GM08714 (cell line): ENCODE data around the gene PCBP4.

Source experiments
- H3K4me3 ChIP-seq: fragments of 200-500 bp; sonication (Bioruptor generic); 2 replicates; pipeline ENCODE4 v1.5.1; 2014; ENCODE audit warnings: mild to moderate bottlenecking, low read length, inconsistent platforms
- ZNF274 ChIP-seq: IDR thresholded peaks from 2 replicates; pipeline ENCODE4 v1.6.1; 2012; ENCODE audit warnings: mild to moderate bottlenecking, low read depth, low read length

Gene PCBP4

GRCh38 chr3:51985063-51985462 lies 17.8 kb upstream of the PCBP4 start:
- no peak for TF ChIP-seq ZNF274
- H3K4me3 ChIP-seq, result no peak overlapping the region

- no peak overlapping the region for H3K4me3 ChIP-seq
- no peak for TF ChIP-seq ZNF274
Measured at GRCh38 chr3:51984269-51984647, 17.0 kb upstream of the PCBP4 start.

GRCh38 chr3:51983578-51984268 lies 16.5 kb upstream of the PCBP4 start:
- no peak for TF ChIP-seq ZNF274
- H3K4me3 ChIP-seq, result peak overlapping the region; percentile 68; the same call in 1 of the 2 replicates

- H3K4me3 ChIP-seq, result peak within 1 kb of the TSS; percentile 68; the same call in 1 of the 2 replicates
- TF ChIP-seq ZNF274, result no peak
Measured at GRCh38 chr3:51982838-51983577, 15.8 kb upstream of the PCBP4 start, which contains the start of gene ACY1. TSS of gene ACY1 (plus strand) at chr3:51983535. CDS start at chr3:51984065, 530 bp downstream.

GRCh38 chr3:51982352-51982837 lies 15.1 kb upstream of the PCBP4 start:
- H3K4me3 ChIP-seq, result peak overlapping the region; percentile 68; the same call in 1 of the 2 replicates
- no peak for TF ChIP-seq ZNF274

- H3K4me3 ChIP-seq, result no peak overlapping the region
- TF ChIP-seq ZNF274, result no peak
Measured at GRCh38 chr3:51980253-51980652, 13.0 kb upstream of the PCBP4 start.

- no peak overlapping the region for H3K4me3 ChIP-seq
- TF ChIP-seq ZNF274, result no peak
Measured at GRCh38 chr3:51978143-51978502, 10.9 kb upstream of the PCBP4 start.

GRCh38 chr3:51977446-51978142 lies 10.3 kb upstream of the PCBP4 start:
- H3K4me3 ChIP-seq, result no peak overlapping the region
- TF ChIP-seq ZNF274, result no peak

- peak overlapping the region; percentile 64; the same call in 1 of the 2 replicates for H3K4me3 ChIP-seq
- TF ChIP-seq ZNF274, result no peak
Measured at GRCh38 chr3:51975852-51976549, 8.7 kb upstream of the PCBP4 start.

GRCh38 chr3:51974963-51975851 lies 8.0 kb upstream of the PCBP4 start, which contains the start of gene ABHD14A:
TSS of gene ABHD14A (plus strand) at chr3:51975064. CDS start at chr3:51975136, 72 bp downstream.
- no peak for TF ChIP-seq ZNF274
- peak within 1 kb of the TSS; percentile 76; the same call in 1 of the 2 replicates for H3K4me3 ChIP-seq

GRCh38 chr3:51974277-51974962 lies 7.2 kb upstream of the PCBP4 start:
- peak overlapping the region; percentile 64; the same call in 1 of the 2 replicates for H3K4me3 ChIP-seq
- no peak for TF ChIP-seq ZNF274

GRCh38 chr3:51971350-51971749 lies 4.1 kb upstream of the PCBP4 start:
- no peak for TF ChIP-seq ZNF274
- no peak overlapping the region for H3K4me3 ChIP-seq
